NCI-H226 (cell line): ENCODE data around the gene MYO1C.

ENCODE experiments used
- DNase-seq: peaks from one replicate; pipeline ENCODE4 v3.0.0-alpha.2; 2015

MYO1C gene

DNA sequence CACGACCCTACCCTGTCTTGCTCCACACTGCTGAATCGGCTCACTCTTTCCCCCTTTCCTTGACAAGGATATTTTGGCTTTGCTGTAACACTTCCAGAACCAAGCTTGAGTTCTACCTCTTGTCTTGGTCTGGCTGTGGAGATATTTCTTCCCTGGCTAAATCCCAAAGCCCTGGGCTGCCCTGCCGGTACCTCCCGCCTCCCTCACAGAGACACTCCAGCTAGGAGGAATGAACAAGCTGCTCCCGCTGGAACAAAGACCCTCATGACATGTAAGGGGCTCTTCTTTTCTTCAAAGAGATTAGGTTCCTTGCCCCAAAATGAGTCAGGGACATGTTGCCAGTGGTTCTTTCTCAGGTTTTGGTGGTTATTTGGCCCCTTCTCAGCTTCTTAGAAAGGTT lies 13.1 kb upstream of the MYO1C start:
- no peak for DNase-seq

DNA sequence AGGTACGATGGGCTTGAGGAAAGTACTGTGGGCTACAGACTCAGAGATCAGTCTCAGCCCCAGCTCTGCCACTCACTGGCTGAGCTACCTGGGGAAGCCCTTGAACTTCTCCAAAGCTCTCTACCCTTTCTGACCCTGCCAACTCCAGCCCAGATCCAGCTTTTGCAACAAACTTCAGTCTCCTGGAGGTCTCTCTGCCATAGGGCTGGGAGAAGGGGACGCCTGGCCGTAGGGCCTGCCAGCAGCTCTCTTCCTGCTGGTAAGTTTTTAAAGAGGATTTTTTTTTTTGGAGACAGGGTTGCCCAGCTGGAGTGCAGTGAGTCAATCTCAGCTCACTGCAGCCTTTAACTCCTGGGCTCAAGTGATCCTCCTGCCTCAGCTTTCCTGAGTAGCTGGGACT lies 12.4 kb upstream of the MYO1C start:
- DNase-seq = no peak

DNA sequence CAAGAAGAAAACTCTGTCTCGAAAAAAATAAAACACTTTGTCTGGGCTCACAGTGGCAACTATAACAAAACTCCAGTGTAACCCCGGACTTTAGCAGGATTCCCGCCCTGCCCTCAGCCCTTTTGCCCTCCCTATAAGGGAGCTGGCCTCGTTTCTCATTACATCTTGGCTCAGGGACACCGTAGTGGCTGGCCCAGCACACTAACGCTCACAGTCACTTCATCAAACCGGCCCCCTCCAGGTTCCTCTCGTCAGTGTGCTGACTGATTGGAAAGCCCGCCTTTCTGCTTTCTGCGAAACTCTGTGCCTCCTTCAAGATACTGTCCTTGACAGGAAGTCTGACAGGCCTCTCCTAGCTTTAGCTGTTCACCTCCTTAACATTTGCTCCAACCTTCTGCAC lies 11.2 kb upstream of the MYO1C start:
- no peak for DNase-seq

DNA sequence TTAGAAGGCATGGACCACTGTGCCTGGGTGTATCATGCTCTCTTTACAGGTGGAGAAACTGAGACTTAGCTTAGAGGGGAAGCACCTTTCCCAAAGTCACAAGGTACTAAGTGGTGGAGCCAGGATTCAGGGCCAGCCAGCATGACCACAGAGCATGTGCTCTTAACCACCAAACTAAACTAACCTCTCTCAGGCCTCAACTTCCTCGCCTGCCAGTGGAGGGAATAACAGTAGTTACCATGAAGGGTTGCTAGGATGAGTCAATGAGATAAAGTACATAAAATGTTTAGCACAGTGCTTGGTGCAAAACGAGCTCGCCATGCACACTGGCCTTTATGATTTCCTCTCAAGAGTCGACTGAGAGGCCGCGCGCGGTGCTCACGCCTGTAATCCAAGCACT lies 6.4 kb upstream of the MYO1C start:
- DNase-seq = peak; percentile 76

- no peak for DNase-seq
These were observed 5.7 kb upstream of the MYO1C start for GRCh38 chr17:1498233-1498632.

- no peak for DNase-seq
These were observed 5.3 kb upstream of the MYO1C start for GRCh38 chr17:1497831-1498230.

- DNase-seq = no peak
These were observed 4.4 kb upstream of the MYO1C start for GRCh38 chr17:1496869-1497268.

DNA sequence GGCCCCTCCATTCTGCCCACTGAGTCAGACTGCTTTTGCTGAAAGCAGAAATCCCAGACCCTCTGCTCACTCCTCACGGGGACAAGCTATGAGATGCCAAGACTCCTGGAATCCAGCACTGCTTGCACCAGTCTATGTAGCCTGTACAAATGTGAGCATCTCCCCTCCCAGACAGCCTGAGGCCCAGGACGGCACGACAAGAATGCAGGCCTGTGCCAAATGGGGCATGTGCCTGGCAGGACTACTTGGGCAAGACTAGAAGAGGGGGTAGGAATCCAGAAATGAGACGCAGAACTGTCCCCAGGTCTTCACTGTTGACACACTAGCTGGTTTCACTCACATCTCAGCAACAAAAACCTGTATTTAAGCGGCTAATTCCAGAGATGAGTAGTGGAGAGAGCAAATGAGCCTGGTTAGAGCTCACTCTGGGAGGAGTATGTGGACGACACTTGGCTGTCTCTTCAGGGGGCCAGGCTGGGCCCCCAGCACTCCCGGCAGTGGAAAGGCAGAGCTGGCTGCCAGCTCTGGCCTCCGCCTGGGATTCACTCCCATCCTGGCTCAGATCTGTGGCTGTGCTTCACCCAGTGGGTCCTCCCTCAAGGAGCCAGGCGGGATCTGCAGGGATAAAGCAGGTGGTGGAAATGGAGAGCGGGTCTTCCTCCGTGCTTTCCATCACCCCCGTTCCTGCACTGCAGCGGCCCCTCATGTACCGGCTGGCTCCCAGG lies 2.9 kb upstream of the MYO1C start:
- no peak for DNase-seq

GRCh38 chr17:1494736-1495253 lies 2.3 kb upstream of the MYO1C start:
- no peak for DNase-seq

GRCh38 chr17:1494203-1494602 lies 1.7 kb upstream of the MYO1C start:
- DNase-seq = no peak

DNA sequence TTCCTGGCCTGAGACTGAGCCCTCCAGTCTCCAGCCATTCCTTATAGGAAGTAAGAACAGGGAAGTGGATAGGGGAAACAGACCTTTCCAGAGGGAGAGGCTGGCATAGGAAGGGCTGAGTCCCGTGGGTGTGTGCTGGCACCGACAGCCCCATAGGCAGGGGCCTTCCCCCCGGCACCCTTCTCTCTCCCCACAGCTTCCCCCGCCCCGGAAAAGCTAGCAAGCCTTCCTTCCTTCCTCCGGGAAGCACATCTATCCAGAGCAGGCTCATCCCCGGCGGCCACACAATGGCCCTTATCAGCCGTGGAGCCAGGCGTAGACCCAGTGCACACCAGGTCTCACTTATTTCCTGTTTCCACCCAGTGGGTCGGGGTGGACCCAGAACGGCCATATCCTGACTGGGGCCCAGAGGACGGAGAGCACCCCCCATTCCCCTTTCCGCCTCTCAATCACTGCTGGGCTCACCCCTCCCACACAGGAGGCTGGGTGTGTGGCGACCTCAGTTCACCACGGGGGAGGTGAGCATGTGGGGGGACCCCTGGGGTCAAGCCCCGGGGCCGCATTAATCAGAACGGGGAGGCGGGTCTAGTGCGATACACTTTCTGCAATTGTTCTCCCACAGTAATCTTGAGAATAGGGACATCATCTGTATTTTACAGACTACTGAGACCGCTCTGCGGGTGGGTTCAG lies 950 bp upstream of the MYO1C start:
- no peak for DNase-seq

- peak; percentile 59 for DNase-seq
These were observed 840 bp downstream of the MYO1C start for GRCh38 chr17:1491443-1492248.

DNA sequence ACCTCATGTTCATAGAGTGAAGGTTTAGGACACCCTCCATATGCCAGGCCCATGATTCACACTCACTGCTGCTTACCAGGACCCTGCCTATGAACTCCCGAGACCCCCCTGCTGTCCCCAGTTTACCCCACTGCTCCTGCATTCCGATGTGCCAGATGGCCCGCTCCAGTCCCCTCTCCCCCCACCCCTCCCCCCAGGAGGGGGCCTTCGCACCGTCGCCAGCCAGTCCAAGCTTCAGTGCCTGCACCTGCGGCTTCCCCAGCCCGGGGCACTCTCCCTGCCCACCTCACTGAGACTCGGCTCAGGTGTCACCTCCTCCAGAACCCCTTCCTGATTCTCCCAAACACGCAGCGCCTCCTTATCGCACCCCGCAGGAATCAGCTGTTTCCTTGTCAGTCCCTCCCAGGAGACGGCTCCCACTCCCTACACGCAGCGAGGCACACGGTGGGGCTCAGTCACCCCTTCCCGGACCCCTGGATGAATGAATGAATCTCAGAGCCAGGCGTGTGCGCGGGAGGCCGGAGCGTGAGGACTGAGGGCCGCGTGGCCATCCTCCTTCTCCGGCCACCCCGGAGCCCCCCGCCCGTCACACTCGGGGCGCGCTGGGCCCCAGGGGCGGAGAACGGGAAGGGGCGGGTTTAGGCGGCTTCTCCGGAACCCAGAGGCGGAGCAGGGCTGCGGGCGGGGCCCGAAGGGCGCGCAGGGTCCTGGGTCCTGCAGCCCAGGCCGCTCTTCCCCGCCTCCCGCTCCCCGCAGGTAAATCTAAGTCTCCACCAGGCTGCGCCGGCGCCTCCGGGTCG lies 1.6 kb downstream of the MYO1C start:
- DNase-seq = peak; percentile 68

GRCh38 chr17:1488826-1489270 lies 3.6 kb downstream of the MYO1C start:
- DNase-seq = no peak

GRCh38 chr17:1487939-1488825 lies 4.3 kb downstream of the MYO1C start:
- peak; percentile 90 for DNase-seq

GRCh38 chr17:1486802-1487695 lies 5.4 kb downstream of the MYO1C start:
- DNase-seq = peak; percentile 92

- DNase-seq = peak; percentile 72
These were observed 6.8 kb downstream of the MYO1C start for GRCh38 chr17:1485423-1486376.

- peak; percentile 85 for DNase-seq
These were observed 7.6 kb downstream of the MYO1C start for GRCh38 chr17:1484676-1485422.
